ENCODE data around the gene USP25.

The USP25 gene

GRCh38 chr21:15823486-15824150, 93.8 kb downstream of the USP25 start:
- no peak overlapping the region for H3K4me2 ChIP-seq (ENCODE audit: low read length)
- no peaks in the 10 kb centered on the region for H3K27me3 ChIP-seq (ENCODE audit: control insufficient read depth, insufficient read depth, low read length)
- H3K9ac ChIP-seq (ENCODE audit: low read depth, low read length): no peak overlapping the region
- no peak overlapping the region for H3K4me3 ChIP-seq (ENCODE audit: low read length)
- H3K36me3 ChIP-seq (ENCODE audit: insufficient read depth, low read length): peaks cover 7% of the 10 kb centered on the region
- peaks cover 14% of the 10 kb centered on the region for H3K4me1 ChIP-seq (ENCODE audit: control insufficient read depth, insufficient read depth, low read length)
- no peaks in the 10 kb centered on the region for H3K9me3 ChIP-seq (replicated peaks; ENCODE audit: low read length)

- H3K36me3 ChIP-seq (ENCODE audit: insufficient read depth, low read length): no peaks in the 10 kb centered on the region
Measured at GRCh38 chr21:15825700-15826099, 95.9 kb downstream of the USP25 start.

GRCh38 chr21:15826147-15826780, 96.5 kb downstream of the USP25 start:
- Histone ChIP-seq H3K9me3 (replicated peaks; ENCODE audit: low read length) (no peaks in the 10 kb centered on the region), H3K9ac (ENCODE audit: low read depth, low read length) (no peak overlapping the region), H3K4me3 (ENCODE audit: low read length) (no peak overlapping the region), H3K4me2 (ENCODE audit: low read length) (no peak overlapping the region), H3K36me3 (ENCODE audit: insufficient read depth, low read length) (no peaks in the 10 kb centered on the region), H3K4me1 (ENCODE audit: control insufficient read depth, insufficient read depth, low read length) (peaks cover 4% of the 10 kb centered on the region), H3K27me3 (ENCODE audit: control insufficient read depth, insufficient read depth, low read length) (no peaks in the 10 kb centered on the region)

More at GRCh38 chr21:15825700-15826099, 95.9 kb downstream of the USP25 start:
- Histone ChIP-seq H3K9me3 (replicated peaks; ENCODE audit: low read length) (no peaks in the 10 kb centered on the region), H3K4me2 (ENCODE audit: low read length) (no peak overlapping the region), H3K4me1 (ENCODE audit: control insufficient read depth, insufficient read depth, low read length) (peaks cover 10% of the 10 kb centered on the region), H3K27me3 (ENCODE audit: control insufficient read depth, insufficient read depth, low read length) (no peaks in the 10 kb centered on the region), H3K9ac (ENCODE audit: low read depth, low read length) (no peak overlapping the region), H3K4me3 (ENCODE audit: low read length) (no peak overlapping the region)

GRCh38 chr21:15826908-15827601, 97.3 kb downstream of the USP25 start:
- Histone ChIP-seq H3K27me3 (ENCODE audit: control insufficient read depth, insufficient read depth, low read length) (no peaks in the 10 kb centered on the region), H3K4me2 (ENCODE audit: low read length) (no peak overlapping the region), H3K4me1 (ENCODE audit: control insufficient read depth, insufficient read depth, low read length) (no peaks in the 10 kb centered on the region), H3K4me3 (ENCODE audit: low read length) (no peak overlapping the region), H3K36me3 (ENCODE audit: insufficient read depth, low read length) (no peaks in the 10 kb centered on the region), H3K9ac (ENCODE audit: low read depth, low read length) (no peak overlapping the region), H3K9me3 (replicated peaks; ENCODE audit: low read length) (no peaks in the 10 kb centered on the region)

- H3K9me3 ChIP-seq (replicated peaks; ENCODE audit: low read length): no peaks in the 10 kb centered on the region
- H3K36me3 ChIP-seq (ENCODE audit: insufficient read depth, low read length): no peaks in the 10 kb centered on the region
- H3K4me1 ChIP-seq (ENCODE audit: control insufficient read depth, insufficient read depth, low read length): no peaks in the 10 kb centered on the region
- no peak overlapping the region for H3K9ac ChIP-seq (ENCODE audit: low read depth, low read length)
- no peak overlapping the region for H3K4me3 ChIP-seq (ENCODE audit: low read length)
- H3K27me3 ChIP-seq (ENCODE audit: control insufficient read depth, insufficient read depth, low read length): no peaks in the 10 kb centered on the region
- H3K4me2 ChIP-seq (ENCODE audit: low read length): no peak overlapping the region
Measured at GRCh38 chr21:15831497-15831896, 101.7 kb downstream of the USP25 start.

GRCh38 chr21:15837645-15838044, 107.9 kb downstream of the USP25 start:
- Histone ChIP-seq H3K9ac (ENCODE audit: low read depth, low read length) (no peak overlapping the region), H3K4me1 (ENCODE audit: control insufficient read depth, insufficient read depth, low read length) (peaks cover 11% of the 10 kb centered on the region), H3K4me3 (ENCODE audit: low read length) (no peak overlapping the region), H3K27me3 (ENCODE audit: control insufficient read depth, insufficient read depth, low read length) (no peaks in the 10 kb centered on the region), H3K36me3 (ENCODE audit: insufficient read depth, low read length) (no peaks in the 10 kb centered on the region), H3K9me3 (replicated peaks; ENCODE audit: low read length) (no peaks in the 10 kb centered on the region), H3K4me2 (ENCODE audit: low read length) (no peak overlapping the region)

- no peaks in the 10 kb centered on the region for H3K36me3 ChIP-seq (ENCODE audit: insufficient read depth, low read length)
- no peak overlapping the region for H3K4me2 ChIP-seq (ENCODE audit: low read length)
- H3K4me1 ChIP-seq (ENCODE audit: control insufficient read depth, insufficient read depth, low read length): peaks cover 11% of the 10 kb centered on the region
- H3K4me3 ChIP-seq (ENCODE audit: low read length): no peak overlapping the region
- no peaks in the 10 kb centered on the region for H3K27me3 ChIP-seq (ENCODE audit: control insufficient read depth, insufficient read depth, low read length)
- H3K9ac ChIP-seq (ENCODE audit: low read depth, low read length): no peak overlapping the region
- H3K9me3 ChIP-seq (replicated peaks; ENCODE audit: low read length): no peaks in the 10 kb centered on the region
Measured at GRCh38 chr21:15839026-15839425, 109.2 kb downstream of the USP25 start.

- no peaks in the 10 kb centered on the region for H3K9me3 ChIP-seq (replicated peaks; ENCODE audit: low read length)
- H3K36me3 ChIP-seq (ENCODE audit: insufficient read depth, low read length): no peaks in the 10 kb centered on the region
- H3K9ac ChIP-seq (ENCODE audit: low read depth, low read length): no peak overlapping the region
Measured at GRCh38 chr21:15839601-15840000, 109.8 kb downstream of the USP25 start.

GRCh38 chr21:15840406-15840805, 110.6 kb downstream of the USP25 start:
- Histone ChIP-seq H3K9ac (ENCODE audit: low read depth, low read length) (no peak overlapping the region), H3K27me3 (ENCODE audit: control insufficient read depth, insufficient read depth, low read length) (no peaks in the 10 kb centered on the region), H3K4me1 (ENCODE audit: control insufficient read depth, insufficient read depth, low read length) (peaks cover 11% of the 10 kb centered on the region), H3K9me3 (replicated peaks; ENCODE audit: low read length) (no peaks in the 10 kb centered on the region), H3K4me3 (ENCODE audit: low read length) (no peak overlapping the region), H3K4me2 (ENCODE audit: low read length) (no peak overlapping the region), H3K36me3 (ENCODE audit: insufficient read depth, low read length) (no peaks in the 10 kb centered on the region)

More at GRCh38 chr21:15839601-15840000, 109.8 kb downstream of the USP25 start:
- H3K4me1 ChIP-seq (ENCODE audit: control insufficient read depth, insufficient read depth, low read length): peaks cover 11% of the 10 kb centered on the region
- no peak overlapping the region for H3K4me3 ChIP-seq (ENCODE audit: low read length)
- no peak overlapping the region for H3K4me2 ChIP-seq (ENCODE audit: low read length)
- H3K27me3 ChIP-seq (ENCODE audit: control insufficient read depth, insufficient read depth, low read length): no peaks in the 10 kb centered on the region

- Histone ChIP-seq H3K36me3 (ENCODE audit: insufficient read depth, low read length) (no peaks in the 10 kb centered on the region), H3K4me3 (ENCODE audit: low read length) (no peak overlapping the region), H3K27me3 (ENCODE audit: control insufficient read depth, insufficient read depth, low read length) (no peaks in the 10 kb centered on the region), H3K4me2 (ENCODE audit: low read length) (no peak overlapping the region), H3K9ac (ENCODE audit: low read depth, low read length) (no peak overlapping the region), H3K9me3 (replicated peaks; ENCODE audit: low read length) (no peaks in the 10 kb centered on the region), H3K4me1 (ENCODE audit: control insufficient read depth, insufficient read depth, low read length) (peaks cover 11% of the 10 kb centered on the region)
Measured at GRCh38 chr21:15841856-15842564, 112.2 kb downstream of the USP25 start.

GRCh38 chr21:15842565-15842880, 112.7 kb downstream of the USP25 start:
- Histone ChIP-seq H3K4me3 (ENCODE audit: low read length) (no peak overlapping the region), H3K4me2 (ENCODE audit: low read length) (no peak overlapping the region), H3K36me3 (ENCODE audit: insufficient read depth, low read length) (no peaks in the 10 kb centered on the region), H3K9ac (ENCODE audit: low read depth, low read length) (no peak overlapping the region), H3K4me1 (ENCODE audit: control insufficient read depth, insufficient read depth, low read length) (peaks cover 11% of the 10 kb centered on the region), H3K9me3 (replicated peaks; ENCODE audit: low read length) (no peaks in the 10 kb centered on the region), H3K27me3 (ENCODE audit: control insufficient read depth, insufficient read depth, low read length) (no peaks in the 10 kb centered on the region)
